Endothelial cell (in vitro differentiated cells): ENCODE data around the gene C2CD2L. TPM values are rescaled to one million over a fixed set of nuclear protein-coding genes. Genes with fewer than 3 reads are reported as not detected.
A peak's percentile ranks its signal among the peaks of the same experiment; 100 is the strongest.

Experiments used
- DNase-seq: peaks from one replicate; pipeline ENCODE4 v3.0.0; 2021; ENCODE audit warnings: low spot score
- H3K27ac Mint-ChIP-seq: one replicate; pipeline ENCODE4 v1.8.0; 2021; ENCODE audit warnings: mixed read lengths, inconsistent platforms; ENCODE audit not compliant: unreplicated experiment
- H3K27me3 Mint-ChIP-seq: one replicate; pipeline ENCODE4 v1.8.0; 2021; ENCODE audit warnings: mild to moderate bottlenecking, moderate library complexity, mixed read lengths, inconsistent platforms; ENCODE audit not compliant: unreplicated experiment
- H3K36me3 Mint-ChIP-seq: one replicate; pipeline ENCODE4 v1.8.0; 2021; ENCODE audit warnings: mild to moderate bottlenecking, low read depth, mixed read lengths, inconsistent platforms; ENCODE audit not compliant: unreplicated experiment
- H3K4me1 Mint-ChIP-seq: one replicate; pipeline ENCODE4 v1.8.0; 2021; ENCODE audit warnings: mild to moderate bottlenecking, mixed read lengths, inconsistent platforms; ENCODE audit not compliant: unreplicated experiment
- H3K4me3 Mint-ChIP-seq: one replicate; pipeline ENCODE4 v1.8.0; 2021; ENCODE audit warnings: mild to moderate bottlenecking, mixed read lengths, inconsistent platforms; ENCODE audit not compliant: unreplicated experiment
- H3K9me3 Mint-ChIP-seq: one replicate; pipeline ENCODE4 v1.8.0; 2021; ENCODE audit warnings: mixed read lengths, inconsistent platforms; ENCODE audit not compliant: unreplicated experiment
- CTCF ChIP-seq: fragments of 200-600 bp; sonication (generic); IDR thresholded peaks from one replicate; pipeline ENCODE4 v1.5.0; 2021; ENCODE audit warnings: antibody characterized with exemption; ENCODE audit not compliant: unreplicated experiment
- total RNA-seq: library from RNA; stranded (reverse); fragmentation: NEBNext Ultra II Directional; extraction: Animal tissue kit (Norgen Biotek cat#: 25700); gene quantifications from one replicate; pipeline ENCODE4 v1.2.1, GENCODE V29; 2021; ENCODE audit not compliant: unreplicated experiment

Gene C2CD2L
- total RNA-seq, 1 donor from 2014 or later, result 11.7 TPM

- Mint-ChIP-seq H3K4me3 (peak overlapping the region; percentile 91), H3K27ac (peak overlapping the region; percentile 36), H3K4me1 (peaks cover 20% of the 10 kb centered on the region), H3K9me3 (no peaks in the 10 kb centered on the region), H3K27me3 (peaks cover 14% of the 10 kb centered on the region), H3K36me3 (peaks cover 43% of the 10 kb centered on the region)
- DNase-seq, result peak; percentile 38
- TF ChIP-seq CTCF, result no peak
Measured at GRCh38 chr11:119093942-119094815, 13.0 kb upstream of the C2CD2L start.

GRCh38 chr11:119094816-119095065 lies 12.4 kb upstream of the C2CD2L start:
- H3K36me3 Mint-ChIP-seq, result peaks cover 41% of the 10 kb centered on the region
- TF ChIP-seq CTCF, result peak; percentile 29
- peak; percentile 83 for DNase-seq

DNA sequence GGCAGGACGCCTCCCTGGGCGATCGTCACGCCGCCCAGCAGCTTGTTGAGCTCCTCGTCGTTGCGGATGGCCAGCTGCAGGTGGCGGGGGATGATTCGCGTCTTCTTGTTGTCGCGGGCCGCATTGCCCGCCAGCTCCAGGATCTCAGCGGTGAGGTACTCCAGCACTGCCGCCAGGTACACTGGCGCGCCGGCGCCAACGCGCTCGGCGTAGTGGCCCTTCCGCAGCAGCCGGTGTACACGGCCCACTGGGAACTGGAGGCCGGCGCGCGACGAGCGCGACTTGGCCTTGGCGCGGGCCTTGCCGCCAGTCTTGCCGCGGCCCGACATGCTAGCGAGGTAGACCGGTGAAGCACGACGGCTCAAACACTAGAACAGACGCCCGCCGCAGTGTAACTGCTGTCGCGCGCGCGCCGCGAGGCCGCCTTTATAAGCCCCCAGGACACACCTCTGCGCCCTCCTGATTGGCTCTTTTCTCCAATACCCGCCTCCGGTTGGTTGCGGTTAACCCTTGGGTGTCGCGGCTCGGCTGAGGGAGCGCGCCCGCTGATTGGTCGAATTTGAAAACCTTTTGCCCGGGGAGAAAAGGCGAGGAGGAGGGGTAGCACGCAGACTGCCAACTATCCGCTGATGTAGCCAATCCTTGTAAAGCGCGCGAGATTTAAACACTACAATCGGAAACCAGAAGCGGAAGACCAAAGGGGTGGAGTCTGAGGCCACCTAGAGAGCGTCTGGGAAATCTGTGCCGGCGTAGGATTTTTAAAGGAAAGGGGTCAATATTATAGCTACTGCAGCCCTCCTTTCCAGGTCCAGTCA lies 11.9 kb upstream of the C2CD2L start:
- H3K27me3 Mint-ChIP-seq, result peaks cover 16% of the 10 kb centered on the region
- no peak for TF ChIP-seq CTCF
- H3K36me3 Mint-ChIP-seq, result peaks cover 43% of the 10 kb centered on the region
- H3K4me3 Mint-ChIP-seq, result peak overlapping the region; percentile 90
- peak; percentile 97 for DNase-seq
- peaks cover 23% of the 10 kb centered on the region for H3K4me1 Mint-ChIP-seq
- peak overlapping the region; percentile 78 for H3K27ac Mint-ChIP-seq
- no peaks in the 10 kb centered on the region for H3K9me3 Mint-ChIP-seq

More at GRCh38 chr11:119094816-119095065, 12.4 kb upstream of the C2CD2L start:
- Mint-ChIP-seq H3K4me3 (peak overlapping the region; percentile 90), H3K27me3 (peaks cover 15% of the 10 kb centered on the region), H3K27ac (peak overlapping the region; percentile 61), H3K9me3 (no peaks in the 10 kb centered on the region), H3K4me1 (peaks cover 20% of the 10 kb centered on the region)

GRCh38 chr11:119099711-119100110 lies 7.4 kb upstream of the C2CD2L start:
- H3K27ac Mint-ChIP-seq, result peak overlapping the region; percentile 97

More at GRCh38 chr11:119099711-119100110, 7.4 kb upstream of the C2CD2L start:
- DNase-seq, result no peak
- Mint-ChIP-seq H3K9me3 (no peaks in the 10 kb centered on the region), H3K4me1 (peaks cover 23% of the 10 kb centered on the region), H3K4me3 (no peak overlapping the region), H3K36me3 (peaks cover 42% of the 10 kb centered on the region), H3K27me3 (peaks cover 11% of the 10 kb centered on the region)
- TF ChIP-seq CTCF, result no peak
